Mucosa of stomach (tissue), 1 donor: ENCODE measurements around the gene EPB41.

Source experiments
- H3K27me3 ChIP-seq: one replicate; pipeline ENCODE4 v1.7.0; 2013; ENCODE audit warnings: mild to moderate bottlenecking, low read length; ENCODE audit not compliant: control insufficient read depth, insufficient read depth
- H3K36me3 ChIP-seq: one replicate; pipeline ENCODE4 v1.7.0; 2013; ENCODE audit warnings: low read length; ENCODE audit not compliant: control insufficient read depth, insufficient read depth
- H3K4me1 ChIP-seq: one replicate; pipeline ENCODE4 v1.7.0; 2013; ENCODE audit warnings: mild to moderate bottlenecking, low read length; ENCODE audit not compliant: control insufficient read depth, insufficient read depth
- H3K4me3 ChIP-seq: one replicate; pipeline ENCODE4 v1.7.0; 2013; ENCODE audit warnings: low read length
- H3K9ac ChIP-seq: one replicate; pipeline ENCODE4 v1.7.0; 2013; ENCODE audit warnings: mild to moderate bottlenecking, low read length, moderate library complexity
- H3K9me3 ChIP-seq: one replicate; pipeline ENCODE4 v1.7.0; 2013; ENCODE audit warnings: mild to moderate bottlenecking, low read length, moderate library complexity; ENCODE audit not compliant: control insufficient read depth
- donor health status: Pancreatic carcinoma.

The EPB41 gene

DNA sequence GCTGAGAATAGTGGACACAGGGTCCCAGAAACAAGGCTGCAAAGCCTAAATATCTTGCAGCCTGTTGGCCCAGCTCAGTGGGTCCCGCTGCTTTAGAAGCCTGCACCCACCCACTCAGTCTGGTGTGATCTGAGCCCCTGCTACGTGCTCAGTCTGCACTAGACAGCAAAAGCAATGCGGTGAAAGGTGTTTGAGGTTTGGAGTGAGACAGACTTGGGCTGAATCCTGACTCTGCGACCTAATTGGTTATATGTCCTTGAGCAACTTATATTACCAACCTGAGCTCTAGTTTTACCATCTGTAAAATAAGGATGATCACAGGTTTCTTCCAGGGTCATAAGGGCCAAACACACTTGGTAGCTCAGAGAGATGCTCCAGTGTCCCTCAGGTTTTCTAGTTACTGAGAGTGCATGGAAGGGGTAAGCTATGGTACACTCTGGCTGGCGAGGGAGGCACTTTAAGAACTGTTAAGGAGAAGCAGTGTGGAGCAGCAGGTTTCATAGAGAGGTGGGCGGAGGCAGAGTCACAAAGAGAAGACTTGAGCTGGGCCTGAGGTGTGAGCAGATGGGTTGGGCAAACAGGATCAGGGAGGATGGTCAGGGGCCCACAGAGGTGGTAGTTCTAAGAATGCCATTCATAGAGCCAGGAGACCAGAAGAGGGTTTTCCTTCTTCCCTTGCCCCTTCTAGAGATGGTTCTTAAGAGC, 199.2 kb downstream of the EPB41 start:
- Histone ChIP-seq H3K4me1 (no peaks in the 10 kb centered on the region), H3K36me3 (peaks cover 4% of the 10 kb centered on the region), H3K27me3 (no peaks in the 10 kb centered on the region), H3K4me3 (no peak overlapping the region), H3K9ac (no peak overlapping the region), H3K9me3 (no peaks in the 10 kb centered on the region)

DNA sequence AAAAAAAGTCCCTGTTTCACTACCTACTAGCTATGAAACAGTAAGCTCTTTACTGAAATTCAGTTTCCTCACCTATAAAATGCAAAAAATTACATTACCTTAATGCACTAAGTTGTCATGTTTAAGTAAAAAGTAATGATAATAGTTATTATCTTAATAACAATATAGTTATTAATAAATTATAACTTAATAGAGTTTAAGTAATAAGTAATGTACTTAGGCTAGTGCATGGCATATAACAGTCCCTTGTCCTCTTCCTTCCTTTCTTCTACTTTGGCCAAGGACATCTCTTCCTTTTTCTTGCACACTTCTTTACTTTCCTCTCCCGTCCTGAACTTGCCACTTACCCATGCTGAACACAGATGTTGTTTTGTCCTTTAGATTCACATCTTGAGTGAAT, 200.3 kb downstream of the EPB41 start:
- no peak overlapping the region for H3K9ac ChIP-seq
- no peaks in the 10 kb centered on the region for H3K36me3 ChIP-seq
- H3K9me3 ChIP-seq = no peaks in the 10 kb centered on the region
- no peak overlapping the region for H3K4me3 ChIP-seq
- no peaks in the 10 kb centered on the region for H3K4me1 ChIP-seq
- no peaks in the 10 kb centered on the region for H3K27me3 ChIP-seq

DNA sequence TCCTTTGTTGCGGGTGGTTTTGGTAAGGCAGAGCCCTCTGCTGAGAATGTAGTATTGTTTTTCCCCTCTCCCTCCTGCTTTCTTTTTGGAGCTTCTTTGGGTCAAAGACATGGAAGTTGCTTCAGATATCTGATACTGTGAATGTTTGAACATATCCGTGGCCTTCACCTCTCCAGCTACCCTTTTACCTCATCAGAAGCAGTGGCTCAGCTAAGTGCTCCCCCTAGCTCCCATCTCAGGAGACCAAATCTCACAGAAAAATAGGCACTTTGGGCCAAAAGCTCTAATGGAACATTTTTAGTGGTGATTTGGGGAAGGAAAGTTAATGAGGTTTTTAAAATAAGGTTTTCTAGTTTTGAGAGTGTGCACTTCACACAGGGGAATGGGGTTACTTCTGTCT, 203.0 kb downstream of the EPB41 start:
- no peak overlapping the region for H3K4me3 ChIP-seq
- H3K9ac ChIP-seq = no peak overlapping the region
- H3K36me3 ChIP-seq = no peaks in the 10 kb centered on the region
- no peaks in the 10 kb centered on the region for H3K9me3 ChIP-seq
- peaks cover 7% of the 10 kb centered on the region for H3K4me1 ChIP-seq
- peaks cover 18% of the 10 kb centered on the region for H3K27me3 ChIP-seq

DNA sequence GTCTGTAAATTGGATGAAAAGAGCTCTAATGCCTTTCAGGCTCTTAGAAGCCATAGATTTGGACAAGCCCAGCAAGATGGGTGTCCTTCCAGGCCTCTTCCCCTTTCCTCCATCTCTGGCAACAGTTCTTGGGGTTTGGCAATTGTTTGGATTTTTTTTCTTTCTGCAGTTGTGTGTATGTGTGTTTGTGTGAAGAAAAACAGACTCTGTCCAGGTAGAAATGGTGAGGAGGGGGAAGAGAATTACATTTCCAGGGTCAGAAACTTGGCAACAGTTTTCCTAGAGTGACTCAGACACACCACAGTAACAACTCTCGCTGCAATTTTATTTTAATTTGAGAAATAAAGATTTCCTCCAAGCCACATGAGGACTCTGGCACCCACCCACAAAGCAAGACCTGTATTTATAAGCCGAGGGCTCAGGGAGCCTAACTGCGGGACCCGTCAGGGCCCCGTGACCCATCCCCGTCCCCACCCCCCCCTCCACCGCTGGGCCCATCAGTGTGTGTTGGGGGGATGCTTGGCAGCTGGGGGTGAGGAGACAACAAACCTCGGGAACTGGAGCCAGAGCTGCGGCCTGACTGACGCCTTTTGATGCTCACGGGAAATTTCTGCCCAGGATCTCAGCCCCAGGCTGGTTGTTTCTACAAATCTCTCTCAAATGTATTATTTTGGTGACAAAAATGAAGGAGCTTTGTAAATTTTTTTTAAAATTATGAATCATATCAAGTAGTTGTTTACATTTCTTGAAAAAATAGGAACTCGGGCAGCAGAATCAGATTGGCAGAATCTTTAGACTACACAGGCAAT, 205.0 kb downstream of the EPB41 start:
- Histone ChIP-seq H3K27me3 (peaks cover 35% of the 10 kb centered on the region), H3K9ac (no peak overlapping the region), H3K4me3 (no peak overlapping the region), H3K9me3 (no peaks in the 10 kb centered on the region), H3K36me3 (no peaks in the 10 kb centered on the region), H3K4me1 (peaks cover 16% of the 10 kb centered on the region)

DNA sequence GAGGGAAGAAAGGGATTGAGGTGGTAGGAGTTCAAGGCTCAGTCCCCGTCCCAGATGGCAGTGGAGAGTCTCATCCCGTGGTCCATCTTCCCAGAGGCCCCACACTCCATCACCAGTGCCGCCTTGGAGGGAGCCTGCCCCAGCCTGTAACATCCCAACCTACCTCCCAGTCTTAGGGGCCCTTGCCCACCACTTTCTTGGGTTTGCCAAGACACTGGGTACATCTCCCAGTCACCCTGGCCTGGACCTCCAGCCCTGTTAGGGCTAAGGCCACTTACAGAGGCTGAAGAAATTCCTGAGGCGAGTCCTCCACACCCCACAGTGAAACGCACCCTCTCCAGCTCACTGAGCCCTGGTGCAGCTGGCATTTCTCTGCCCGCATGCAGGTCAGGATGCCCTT, 206.0 kb downstream of the EPB41 start:
- H3K9ac ChIP-seq = no peak overlapping the region

DNA sequence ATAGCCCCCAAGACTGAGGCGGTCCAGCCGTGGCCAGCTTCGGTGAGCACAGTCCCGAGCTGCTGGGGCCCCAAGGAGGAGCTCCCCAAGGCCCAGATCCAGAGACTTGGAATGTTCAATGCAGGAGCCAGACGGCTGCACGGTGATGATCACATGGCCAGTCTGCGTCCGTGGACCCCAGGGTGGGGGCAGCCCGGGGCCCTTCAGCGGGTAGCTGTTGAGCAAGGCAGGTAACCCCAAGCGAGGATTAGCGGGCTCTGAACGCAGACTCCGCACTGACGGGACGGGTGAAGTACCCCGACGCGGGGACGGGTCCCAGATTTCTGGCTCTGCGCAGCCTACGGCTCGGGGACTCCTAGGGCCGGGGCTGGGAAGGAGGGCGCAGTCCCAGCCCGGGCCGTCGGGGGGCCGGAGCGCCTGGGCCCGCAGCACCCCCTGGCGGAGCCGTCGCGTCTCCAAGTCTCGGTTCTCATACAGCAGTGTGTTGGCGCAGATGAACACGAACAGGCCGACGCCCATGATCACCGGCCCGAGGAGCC, 206.6 kb downstream of the EPB41 start:
- H3K9ac ChIP-seq = no peak overlapping the region
- no peak overlapping the region for H3K4me3 ChIP-seq
- H3K36me3 ChIP-seq = no peaks in the 10 kb centered on the region
- peaks cover 21% of the 10 kb centered on the region for H3K4me1 ChIP-seq
- H3K9me3 ChIP-seq = no peaks in the 10 kb centered on the region
- peaks cover 52% of the 10 kb centered on the region for H3K27me3 ChIP-seq

More for the DNA sequence above, 206.0 kb downstream of the EPB41 start:
- Histone ChIP-seq H3K9me3 (no peaks in the 10 kb centered on the region), H3K4me3 (no peak overlapping the region), H3K36me3 (no peaks in the 10 kb centered on the region), H3K27me3 (peaks cover 45% of the 10 kb centered on the region), H3K4me1 (peaks cover 17% of the 10 kb centered on the region)

DNA sequence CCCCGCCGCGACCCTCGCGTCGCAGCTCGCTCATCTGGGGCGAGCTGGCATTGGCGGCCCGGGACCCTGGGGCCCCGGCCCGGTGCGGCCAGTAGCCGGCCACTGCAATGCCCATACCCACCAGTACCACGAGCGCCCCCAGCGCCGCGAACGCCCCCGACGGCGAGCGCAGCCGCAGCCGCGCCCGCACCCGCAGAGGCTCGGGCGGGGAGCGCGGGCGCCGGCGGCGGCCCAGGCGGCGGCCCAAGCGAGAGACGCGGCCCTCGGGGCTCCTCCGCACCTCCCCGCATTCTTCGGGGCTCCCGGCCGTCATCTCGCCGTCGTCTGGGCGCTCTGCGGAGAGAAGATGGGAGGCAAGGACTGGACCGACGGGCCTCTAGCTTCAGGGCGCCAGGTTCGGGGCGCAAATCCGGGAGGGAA, 207.2 kb downstream of the EPB41 start:
- H3K4me1 ChIP-seq = peaks cover 21% of the 10 kb centered on the region
- peaks cover 54% of the 10 kb centered on the region for H3K27me3 ChIP-seq
- H3K4me3 ChIP-seq = no peak overlapping the region
- no peaks in the 10 kb centered on the region for H3K36me3 ChIP-seq
- H3K9ac ChIP-seq = no peak overlapping the region
- no peaks in the 10 kb centered on the region for H3K9me3 ChIP-seq

DNA sequence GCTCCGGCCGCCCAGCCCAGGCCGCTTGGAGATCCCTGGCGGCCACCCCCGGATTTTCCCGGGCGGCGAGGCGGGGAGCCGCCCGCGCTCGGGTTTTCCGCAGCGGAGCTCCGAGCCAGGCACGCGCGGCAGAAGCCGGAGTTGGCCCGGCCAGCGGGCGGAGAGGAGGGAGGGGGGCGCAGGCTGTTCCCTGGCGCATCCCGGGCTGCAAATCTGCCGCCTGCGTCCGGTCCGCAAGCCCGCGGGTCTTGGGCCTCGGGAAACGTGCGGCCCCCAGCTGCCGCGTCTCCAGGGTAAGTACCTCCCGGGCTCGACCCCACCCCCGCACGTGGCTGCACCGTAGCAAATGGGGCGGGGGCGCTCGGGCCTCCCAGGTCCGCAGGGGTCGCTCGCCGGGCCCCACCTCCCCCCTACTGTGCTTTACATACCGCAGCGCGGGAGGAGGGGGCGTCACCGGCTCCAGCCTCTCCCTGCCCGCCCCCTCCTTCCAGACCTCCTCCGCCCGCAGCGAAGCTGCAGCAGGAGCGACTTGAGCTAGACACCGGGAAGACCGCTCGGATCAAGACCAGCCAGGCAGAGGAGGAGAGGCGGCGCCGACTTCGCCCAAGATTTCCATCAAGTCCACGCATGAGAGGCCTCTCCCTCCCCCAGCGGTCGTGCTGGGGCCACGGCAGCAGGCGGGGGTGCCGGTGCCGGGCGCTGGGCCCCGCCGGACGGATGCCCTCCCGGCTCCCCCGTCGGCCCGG, 207.7 kb downstream of the EPB41 start:
- Histone ChIP-seq H3K36me3 (no peaks in the 10 kb centered on the region), H3K4me3 (no peak overlapping the region), H3K4me1 (peaks cover 21% of the 10 kb centered on the region), H3K9ac (peak overlapping the region; percentile 55), H3K27me3 (peaks cover 54% of the 10 kb centered on the region), H3K9me3 (no peaks in the 10 kb centered on the region)

DNA sequence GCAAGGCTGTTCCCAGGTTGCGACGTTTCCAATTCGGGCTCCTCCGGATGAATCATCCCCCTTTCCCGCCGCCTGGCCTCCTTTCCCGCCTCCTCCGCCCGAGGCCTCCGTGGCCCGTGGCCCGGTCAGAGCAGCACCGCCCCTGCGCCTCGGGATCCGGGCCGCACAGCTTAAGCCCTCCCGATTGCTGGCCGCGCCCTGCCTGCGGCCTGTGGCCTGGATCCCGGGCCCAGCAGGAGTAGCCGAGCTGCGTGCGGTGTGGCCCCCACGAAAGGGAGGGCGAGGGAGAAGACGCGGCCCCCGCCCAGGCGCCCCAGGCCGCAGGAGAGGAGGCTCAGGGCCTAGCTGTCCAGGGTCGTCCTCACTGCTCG, 208.3 kb downstream of the EPB41 start:
- no peak overlapping the region for H3K4me3 ChIP-seq
- H3K36me3 ChIP-seq = no peaks in the 10 kb centered on the region
- H3K9me3 ChIP-seq = no peaks in the 10 kb centered on the region
- peaks cover 54% of the 10 kb centered on the region for H3K27me3 ChIP-seq
- H3K4me1 ChIP-seq = peaks cover 21% of the 10 kb centered on the region
- H3K9ac ChIP-seq = peak overlapping the region; percentile 55

DNA sequence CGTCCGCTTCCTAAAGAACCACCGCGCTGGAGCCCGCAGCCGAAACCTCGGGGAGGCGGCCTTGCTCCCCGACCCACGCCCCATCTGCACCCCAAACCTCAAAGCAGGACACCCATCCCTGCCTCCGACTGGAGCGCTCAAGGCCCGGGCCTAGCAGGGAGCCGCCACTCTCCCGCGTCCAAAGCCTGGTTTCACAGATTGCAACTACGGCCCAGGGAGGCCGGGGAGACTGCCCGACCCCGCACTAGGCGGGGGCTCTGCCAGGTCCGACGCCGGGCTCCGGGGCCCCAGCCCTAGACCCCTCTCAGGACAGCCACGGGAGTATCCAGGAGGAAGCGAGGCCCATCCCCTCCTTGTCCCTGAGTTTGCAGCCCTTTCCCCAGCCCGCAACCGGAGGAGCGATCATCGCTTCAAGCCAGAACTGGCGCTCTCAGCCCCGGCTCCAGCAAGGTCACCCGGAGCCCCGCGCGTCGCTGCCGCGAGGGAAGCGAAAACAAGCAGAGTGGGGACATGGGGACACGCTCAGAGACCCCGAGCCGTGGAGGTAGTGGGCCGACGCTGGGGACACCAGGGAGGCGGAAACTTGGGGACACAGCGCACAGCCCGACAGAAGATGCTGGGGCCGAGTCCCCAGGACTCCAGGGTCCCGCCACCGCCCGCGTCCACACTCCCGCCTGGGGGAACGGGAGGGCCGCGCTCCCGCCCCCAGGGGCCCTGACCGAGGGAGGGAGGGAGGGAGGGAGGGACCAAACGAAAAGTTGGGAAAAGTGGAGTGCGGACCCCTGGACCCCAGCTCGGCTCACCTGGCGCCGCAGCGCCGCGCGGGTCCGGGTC, 208.9 kb downstream of the EPB41 start:
- Histone ChIP-seq H3K9me3 (no peaks in the 10 kb centered on the region), H3K9ac (peak overlapping the region; percentile 55), H3K27me3 (peaks cover 59% of the 10 kb centered on the region), H3K36me3 (no peaks in the 10 kb centered on the region), H3K4me1 (peaks cover 21% of the 10 kb centered on the region), H3K4me3 (no peak overlapping the region)

DNA sequence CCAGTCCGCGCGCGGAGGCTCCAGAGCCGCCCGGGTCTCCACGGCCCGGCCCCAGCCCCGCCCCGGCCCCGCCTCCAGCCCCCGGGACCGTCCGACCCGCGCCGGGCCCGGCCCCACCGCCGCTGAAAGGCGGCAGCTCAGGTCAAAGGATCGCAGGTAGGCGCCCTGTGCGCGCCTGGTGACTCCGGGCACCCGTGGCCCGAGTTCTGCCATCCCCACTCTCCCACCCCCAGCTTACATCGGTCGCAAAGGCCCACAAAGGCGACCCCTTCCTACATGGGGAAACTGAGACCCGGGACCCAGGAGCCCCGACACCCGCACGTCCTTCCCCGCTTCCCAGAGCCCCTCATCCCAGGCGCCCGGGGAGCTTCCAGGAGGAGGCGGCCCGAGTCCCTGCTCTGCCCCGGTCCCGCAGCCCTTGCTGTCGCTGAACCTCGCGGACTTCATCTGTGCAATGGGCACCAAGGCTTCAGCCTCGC, 209.6 kb downstream of the EPB41 start, which contains the start of gene TMEM200B:
Gene TMEM200B, minus strand, starts transcription at position 17 of the 479 bp plus-strand sequence. CDS start 2,075 bp downstream, outside the sequence.
- H3K9me3 ChIP-seq = no peaks in the 10 kb centered on the region
- H3K4me3 ChIP-seq = peak within 1 kb of the TSS; percentile 41

More for the DNA sequence above, 209.6 kb downstream of the EPB41 start, which contains the start of gene TMEM200B:
- Histone ChIP-seq H3K27me3 (peaks cover 59% of the 10 kb centered on the region), H3K36me3 (no peaks in the 10 kb centered on the region), H3K9ac (peak within 1 kb of the TSS; percentile 75), H3K4me1 (peaks cover 21% of the 10 kb centered on the region)
